ENCODE data around the gene FAM120A. TPM values are rescaled to one million over a fixed set of nuclear protein-coding genes. Genes with fewer than 3 reads are reported as not detected.

FAM120A gene
- total and polyA plus RNA-seq, 9 of the 15 experiments (the other 6 are each of a cell fraction or from before 2014, with no cell fraction given), result 8.7 to 71.0 (median 42.2) TPM

- no TSS peak for BruUV-seq (replicated peaks)
- FAIRE-seq, result no peak
Measured at GRCh38 chr9:93543117-93543516, 91.6 kb downstream of the FAM120A start.

More at GRCh38 chr9:93543117-93543516, 91.6 kb downstream of the FAM120A start:
- DNase-seq (ENCODE audit: extremely low read depth in 1 of 4, low spot score in 3 of 4) (no peak), ATAC-seq (no peak)
- Histone ChIP-seq H3K27me3 (ENCODE audit: control insufficient read depth in 2 of 2, insufficient read depth in 2 of 2, low read length in 2 of 2) (no peaks in the 10 kb centered on the region), H3K36me3 (ENCODE audit: control insufficient read depth, insufficient read depth, low read length) (peaks cover 87% of the 10 kb centered on the region), H3K9ac (ENCODE audit: insufficient read depth in 1 of 2, low read depth in 2 of 2, low read length in 2 of 2) (no peak overlapping the region; a peak in 1 of 4 replicates), H3K9me3 (replicated peaks; ENCODE audit: control insufficient read depth, insufficient read depth, low read depth, low read length) (no peaks in the 10 kb centered on the region), H3K4me3 (no peak overlapping the region), H3K4me2 (ENCODE audit: insufficient read depth, low read length) (no peak overlapping the region), H4K20me1 (replicated peaks; ENCODE audit: control insufficient read depth, insufficient read depth, low read length) (0 out of 2 replicates have a peak, but pooled peaks cover 2% of the 10 kb centered on the region), H2AFZ (ENCODE audit: low read depth, low read length) (no peak overlapping the region), H3K4me1 (replicated peaks in 1 of 2; ENCODE audit: control insufficient read depth in 2 of 2, insufficient read depth in 2 of 2, low read length in 2 of 2) (no peaks in the 10 kb centered on the region), H3K79me2 (ENCODE audit: control insufficient read depth, insufficient read depth, low read length) (no peaks in the 10 kb centered on the region; the same call in 2 of the 3 replicates), H3K27ac (ENCODE audit: extremely low read depth, low read depth, low read length) (no peak overlapping the region), H3K9me1 (ENCODE audit: control insufficient read depth, insufficient read depth, low read length) (no peaks in the 10 kb centered on the region)
- intact Hi-C loops (cut with micrococcal nuclease), result no loop called here
- WGBS (ENCODE audit: insufficient coverage, low coverage, missing lambda C conversion rate), result 96% methylated on average over 6 of the region's 9 CpGs
- TF ChIP-seq C11orf30 (IDR thresholded peaks at IDR 0.05; ENCODE audit: low read depth) (no peak), E4F1 (CRISPR knock-in tag; IDR thresholded peaks at IDR 0.05; ENCODE audit: borderline replicate concordance) (no peak), ATF7 (IDR thresholded peaks at IDR 0.05) (no peak), ZNF830 (CRISPR knock-in tag; IDR thresholded peaks at IDR 0.05) (no peak), SNRNP70 (optimal IDR thresholded peaks at IDR 0.05; ENCODE audit: low read depth, low read length) (no peak), PPARD (CRISPR knock-in tag; IDR thresholded peaks at IDR 0.05) (no peak), PYGO2 (tag; IDR thresholded peaks at IDR 0.05) (no peak)
- CTCF ChIA-PET (ENCODE audit: low intra/inter-chr PET ratio), result no interaction called here
- in situ Hi-C loops (cut with MboI), result no loop called here
- POLR2A ChIA-PET, result interaction anchor here (0.5 to 1.1 kb wide), 2 partner anchors 23 to 92 kb away, joined by 3 read pairs; no protein-coding TSS in a partner anchor
